H1 (cell line): ENCODE measurements around the gene HOXC5. TPM values are rescaled to one million over a fixed set of nuclear protein-coding genes. Genes with fewer than 3 reads are reported as not detected.

Experiments
- BACH1 ChIP-seq: IDR thresholded peaks from 2 replicates; pipeline ENCODE4 v1.6.1; 2012; ENCODE audit warnings: low read length, improper control_type of control experiment
- CTBP2 ChIP-seq: IDR thresholded peaks from 2 replicates; pipeline ENCODE4 v1.7.0; 2011; ENCODE audit warnings: borderline replicate concordance, mild to moderate bottlenecking, moderate library complexity, mixed read lengths, low read length; ENCODE audit not compliant: insufficient read depth, insufficient read length
- EP300 ChIP-seq, 2 experiments: IDR thresholded peaks; 1 replicate in 1 of 2; 2 replicates in 1 of 2; pipeline ENCODE4 v1.6.1; 2011 to 2012; ENCODE audit warnings: low read depth in 2 of 2, low read length in 2 of 2, mild to moderate bottlenecking in 2 of 2, borderline replicate concordance in 1 of 2, inconsistent platforms in 1 of 2, moderate library complexity in 1 of 2
- KDM5A ChIP-seq: fragments of 200-600 bp; IDR thresholded peaks from 2 replicates; pipeline ENCODE4 v1.7.1; 2012; ENCODE audit warnings: mild to moderate bottlenecking, low read length, inconsistent platforms, mixed read lengths
- MAFK ChIP-seq: IDR thresholded peaks from 2 replicates; pipeline ENCODE4 v1.6.1; 2012; ENCODE audit warnings: low read depth, mild to moderate bottlenecking, improper control_type of control experiment, low read length
- POU5F1 ChIP-seq: IDR thresholded peaks from 2 replicates; pipeline ENCODE4 v1.6.1; 2011; ENCODE audit warnings: low read depth, mild to moderate bottlenecking, low read length, moderate library complexity
- RNF2 ChIP-seq: fragments of 200-900, 300-1000 bp; sonication (generic); IDR thresholded peaks from 2 replicates; pipeline ENCODE4 v1.7.1; 2016; ENCODE audit warnings: borderline replicate concordance, low read depth, mild to moderate bottlenecking, antibody characterized with exemption, low read length; ENCODE audit not compliant: poor library complexity, severe bottlenecking; ENCODE audit errors: missing control alignments
- SUZ12 ChIP-seq: fragments of 200-600 bp; sonication (generic); IDR thresholded peaks from 2 replicates; pipeline ENCODE4 v1.6.1; 2012; ENCODE audit warnings: mild to moderate bottlenecking, inconsistent platforms, low read length, moderate library complexity, mixed read lengths
- TAF7 ChIP-seq: optimal IDR thresholded peaks from 2 replicates; pipeline ENCODE3; 2011; ENCODE audit warnings: low read depth, mild to moderate bottlenecking, inconsistent platforms, low read length, moderate library complexity, borderline replicate concordance
- polyA plus RNA-seq, 7 experiments: library from polyadenylated mRNA; depleted of rRNA in 3 of 7; stranded (reverse) in 5 of 7; unstranded in 2 of 7; fragments of >200 nt in 5 of 7; fragments of 200-250 nt in 2 of 7; gene quantifications; 1 replicate in 5 of 7; 2 replicates in 1 of 7; 4 replicates in 1 of 7; pipeline versions ENCODE4 v1.2.1 to v1.2.3, GENCODE V29; 2011 to 2013; ENCODE audit warnings: missing spikeins in 2 of 7, mixed read lengths in 2 of 7
- total RNA-seq: library from RNA; stranded (reverse); fragmentation: NEBNext Ultra II Directional; extraction: Animal tissue kit (Norgen Biotek cat#: 25700); gene quantifications from 2 replicates; pipeline ENCODE4 v1.2.1, GENCODE V29; 2021
- TF ChIP-seq, protein P1 (sequence below): fragments of 300-600 bp; sonication (generic); IDR thresholded peaks from 2 replicates; pipeline ENCODE4 v1.7.1; 2012; ENCODE audit warnings: low read length, moderate library complexity, mild to moderate bottlenecking, inconsistent platforms; ENCODE audit not compliant: insufficient replicate concordance

Gene HOXC5
- total and polyA plus RNA-seq, 2 of the 8 experiments (the other 6 are each of a cell fraction or from before 2014, with no cell fraction given), result not detected

DNA sequence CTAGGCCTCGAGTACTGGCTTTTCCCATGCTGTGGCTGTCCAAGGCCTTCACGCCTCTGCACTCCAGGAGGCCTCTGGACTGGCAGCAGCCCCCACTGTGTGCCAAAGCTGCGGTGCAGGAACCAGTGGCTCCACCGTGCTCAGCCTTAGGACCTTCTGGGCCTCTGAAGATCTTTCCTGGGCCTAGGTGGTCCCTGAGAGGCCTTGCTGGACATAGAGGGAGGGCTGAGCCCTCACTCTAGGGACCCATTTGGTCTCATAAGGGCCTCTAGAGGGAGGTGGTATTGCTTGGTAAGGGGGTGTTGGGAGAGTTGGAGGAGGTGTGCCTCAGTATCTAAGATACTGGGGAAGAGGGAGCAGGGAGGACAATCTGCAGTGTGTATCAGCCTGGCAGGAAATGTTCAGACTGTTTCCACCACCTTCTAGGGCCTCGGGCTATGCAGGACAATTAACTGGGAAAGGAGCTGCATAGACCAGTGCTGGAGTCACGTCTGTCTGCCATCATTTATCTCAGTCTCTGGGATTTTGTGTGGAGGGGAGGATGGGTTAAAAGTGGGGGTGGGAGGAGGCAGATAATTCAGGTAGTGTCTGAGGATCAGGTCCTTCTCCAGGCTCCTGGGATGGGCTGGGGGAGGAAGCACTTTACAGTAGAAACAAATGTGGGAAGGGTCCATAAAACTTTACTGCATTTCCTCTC, 2.9 kb downstream of the HOXC5 start (continued):
- TF ChIP-seq, protein P1, sequence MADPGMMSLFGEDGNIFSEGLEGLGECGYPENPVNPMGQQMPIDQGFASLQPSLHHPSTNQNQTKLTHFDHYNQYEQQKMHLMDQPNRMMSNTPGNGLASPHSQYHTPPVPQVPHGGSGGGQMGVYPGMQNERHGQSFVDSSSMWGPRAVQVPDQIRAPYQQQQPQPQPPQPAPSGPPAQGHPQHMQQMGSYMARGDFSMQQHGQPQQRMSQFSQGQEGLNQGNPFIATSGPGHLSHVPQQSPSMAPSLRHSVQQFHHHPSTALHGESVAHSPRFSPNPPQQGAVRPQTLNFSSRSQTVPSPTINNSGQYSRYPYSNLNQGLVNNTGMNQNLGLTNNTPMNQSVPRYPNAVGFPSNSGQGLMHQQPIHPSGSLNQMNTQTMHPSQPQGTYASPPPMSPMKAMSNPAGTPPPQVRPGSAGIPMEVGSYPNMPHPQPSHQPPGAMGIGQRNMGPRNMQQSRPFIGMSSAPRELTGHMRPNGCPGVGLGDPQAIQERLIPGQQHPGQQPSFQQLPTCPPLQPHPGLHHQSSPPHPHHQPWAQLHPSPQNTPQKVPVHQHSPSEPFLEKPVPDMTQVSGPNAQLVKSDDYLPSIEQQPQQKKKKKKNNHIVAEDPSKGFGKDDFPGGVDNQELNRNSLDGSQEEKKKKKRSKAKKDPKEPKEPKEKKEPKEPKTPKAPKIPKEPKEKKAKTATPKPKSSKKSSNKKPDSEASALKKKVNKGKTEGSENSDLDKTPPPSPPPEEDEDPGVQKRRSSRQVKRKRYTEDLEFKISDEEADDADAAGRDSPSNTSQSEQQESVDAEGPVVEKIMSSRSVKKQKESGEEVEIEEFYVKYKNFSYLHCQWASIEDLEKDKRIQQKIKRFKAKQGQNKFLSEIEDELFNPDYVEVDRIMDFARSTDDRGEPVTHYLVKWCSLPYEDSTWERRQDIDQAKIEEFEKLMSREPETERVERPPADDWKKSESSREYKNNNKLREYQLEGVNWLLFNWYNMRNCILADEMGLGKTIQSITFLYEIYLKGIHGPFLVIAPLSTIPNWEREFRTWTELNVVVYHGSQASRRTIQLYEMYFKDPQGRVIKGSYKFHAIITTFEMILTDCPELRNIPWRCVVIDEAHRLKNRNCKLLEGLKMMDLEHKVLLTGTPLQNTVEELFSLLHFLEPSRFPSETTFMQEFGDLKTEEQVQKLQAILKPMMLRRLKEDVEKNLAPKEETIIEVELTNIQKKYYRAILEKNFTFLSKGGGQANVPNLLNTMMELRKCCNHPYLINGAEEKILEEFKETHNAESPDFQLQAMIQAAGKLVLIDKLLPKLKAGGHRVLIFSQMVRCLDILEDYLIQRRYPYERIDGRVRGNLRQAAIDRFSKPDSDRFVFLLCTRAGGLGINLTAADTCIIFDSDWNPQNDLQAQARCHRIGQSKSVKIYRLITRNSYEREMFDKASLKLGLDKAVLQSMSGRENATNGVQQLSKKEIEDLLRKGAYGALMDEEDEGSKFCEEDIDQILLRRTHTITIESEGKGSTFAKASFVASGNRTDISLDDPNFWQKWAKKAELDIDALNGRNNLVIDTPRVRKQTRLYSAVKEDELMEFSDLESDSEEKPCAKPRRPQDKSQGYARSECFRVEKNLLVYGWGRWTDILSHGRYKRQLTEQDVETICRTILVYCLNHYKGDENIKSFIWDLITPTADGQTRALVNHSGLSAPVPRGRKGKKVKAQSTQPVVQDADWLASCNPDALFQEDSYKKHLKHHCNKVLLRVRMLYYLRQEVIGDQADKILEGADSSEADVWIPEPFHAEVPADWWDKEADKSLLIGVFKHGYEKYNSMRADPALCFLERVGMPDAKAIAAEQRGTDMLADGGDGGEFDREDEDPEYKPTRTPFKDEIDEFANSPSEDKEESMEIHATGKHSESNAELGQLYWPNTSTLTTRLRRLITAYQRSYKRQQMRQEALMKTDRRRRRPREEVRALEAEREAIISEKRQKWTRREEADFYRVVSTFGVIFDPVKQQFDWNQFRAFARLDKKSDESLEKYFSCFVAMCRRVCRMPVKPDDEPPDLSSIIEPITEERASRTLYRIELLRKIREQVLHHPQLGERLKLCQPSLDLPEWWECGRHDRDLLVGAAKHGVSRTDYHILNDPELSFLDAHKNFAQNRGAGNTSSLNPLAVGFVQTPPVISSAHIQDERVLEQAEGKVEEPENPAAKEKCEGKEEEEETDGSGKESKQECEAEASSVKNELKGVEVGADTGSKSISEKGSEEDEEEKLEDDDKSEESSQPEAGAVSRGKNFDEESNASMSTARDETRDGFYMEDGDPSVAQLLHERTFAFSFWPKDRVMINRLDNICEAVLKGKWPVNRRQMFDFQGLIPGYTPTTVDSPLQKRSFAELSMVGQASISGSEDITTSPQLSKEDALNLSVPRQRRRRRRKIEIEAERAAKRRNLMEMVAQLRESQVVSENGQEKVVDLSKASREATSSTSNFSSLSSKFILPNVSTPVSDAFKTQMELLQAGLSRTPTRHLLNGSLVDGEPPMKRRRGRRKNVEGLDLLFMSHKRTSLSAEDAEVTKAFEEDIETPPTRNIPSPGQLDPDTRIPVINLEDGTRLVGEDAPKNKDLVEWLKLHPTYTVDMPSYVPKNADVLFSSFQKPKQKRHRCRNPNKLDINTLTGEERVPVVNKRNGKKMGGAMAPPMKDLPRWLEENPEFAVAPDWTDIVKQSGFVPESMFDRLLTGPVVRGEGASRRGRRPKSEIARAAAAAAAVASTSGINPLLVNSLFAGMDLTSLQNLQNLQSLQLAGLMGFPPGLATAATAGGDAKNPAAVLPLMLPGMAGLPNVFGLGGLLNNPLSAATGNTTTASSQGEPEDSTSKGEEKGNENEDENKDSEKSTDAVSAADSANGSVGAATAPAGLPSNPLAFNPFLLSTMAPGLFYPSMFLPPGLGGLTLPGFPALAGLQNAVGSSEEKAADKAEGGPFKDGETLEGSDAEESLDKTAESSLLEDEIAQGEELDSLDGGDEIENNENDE, result no peak
- no peak for TF ChIP-seq MAFK
- no peak for TF ChIP-seq BACH1
- no peak for TF ChIP-seq EP300 (IDR thresholded peaks at IDR 0.05; ENCODE audit: borderline replicate concordance in 1 of 2, low read depth in 2 of 2, low read length in 2 of 2)
- no peak for TF ChIP-seq KDM5A
- no peak for TF ChIP-seq RNF2
- no peak for TF ChIP-seq TAF7
- TF ChIP-seq SUZ12, result no peak; the same call in 1 of the 2 replicates
- no peak for TF ChIP-seq POU5F1
- TF ChIP-seq CTBP2, result no peak
